Skin of body (tissue), 1 donor: ENCODE data around the gene TMSB15B. TPM values are rescaled to one million over a fixed set of nuclear protein-coding genes. Genes with fewer than 3 reads are reported as not detected.

Experiments used
- total RNA-seq: library from RNA; depleted of rRNA; stranded (reverse); fragments of >200 nt; gene quantifications from one replicate; pipeline ENCODE4 v1.2.3, GENCODE V29; 2014

Gene TMSB15B
- total RNA-seq, 1 donor from 2014 or later = 5.3 TPM

Other genes starting within 250 kb of the TMSB15B start
- gene PLP1, start 185.8 kb upstream of the TMSB15B start, total RNA-seq = 57.5 TPM
- 4.8 TPM for gene RAB9B, start 130.4 kb upstream of the TMSB15B start, total RNA-seq
- not detected for gene H2BW1, start 51.1 kb downstream of the TMSB15B start, total RNA-seq
- gene H2BW2, start 77.3 kb downstream of the TMSB15B start, total RNA-seq = not detected
- 7.6 TPM for gene TMSB15C, start 113.6 kb downstream of the TMSB15B start, total RNA-seq
- 0.79 TPM for gene ZCCHC18, start 149.9 kb downstream of the TMSB15B start, total RNA-seq
- 12.7 TPM for gene SLC25A53, start 194.4 kb downstream of the TMSB15B start, total RNA-seq
- gene FAM199X, start 203.8 kb downstream of the TMSB15B start, total RNA-seq = 18.2 TPM